AML-193 (cell line): ENCODE results near the gene CRYBB1.

Experiments used
- DNase-seq, 2 experiments: peaks; one replicate each; lab custom pipeline; 2025; lab: John Stamatoyannopoulos, UW

The CRYBB1 gene

GRCh38 chr22:26606611-26607010, 11.2 kb downstream of the CRYBB1 start:
- DNase-seq, result no peak

- DNase-seq, result no peak
Measured at GRCh38 chr22:26604368-26604767, 13.5 kb downstream of the CRYBB1 start.

GRCh38 chr22:26602127-26602526, 15.7 kb downstream of the CRYBB1 start:
- no peak for DNase-seq

GRCh38 chr22:26601726-26602125, 16.1 kb downstream of the CRYBB1 start:
- no peak for DNase-seq

GRCh38 chr22:26599505-26599904, 18.3 kb downstream of the CRYBB1 start:
- no peak for DNase-seq

GRCh38 chr22:26597480-26597879, 20.3 kb downstream of the CRYBB1 start:
- DNase-seq, result no peak

- no peak for DNase-seq
Measured at GRCh38 chr22:26597026-26597425, 20.8 kb downstream of the CRYBB1 start.

GRCh38 chr22:26593763-26594162, 24.1 kb downstream of the CRYBB1 start:
- no peak for DNase-seq

- DNase-seq, result peak; percentile 40 to 65
Measured at GRCh38 chr22:26592421-26592891, 25.4 kb downstream of the CRYBB1 start.

- peak; percentile 57 to 59 for DNase-seq
Measured at GRCh38 chr22:26589845-26590736, 27.7 kb downstream of the CRYBB1 start, which contains the start of gene TPST2. Gene TPST2 (minus strand): TSS chr22:26590132. CDS start chr22:26541630, 48,502 bp downstream.

GRCh38 chr22:26589367-26589844, 28.4 kb downstream of the CRYBB1 start:
- no peak for DNase-seq

GRCh38 chr22:26588729-26589366, 29.0 kb downstream of the CRYBB1 start:
- no peak for DNase-seq

GRCh38 chr22:26587991-26588613, 29.7 kb downstream of the CRYBB1 start:
- peak; percentile 78 to 83 for DNase-seq

- no peak for DNase-seq
Measured at GRCh38 chr22:26586556-26587325, 31.1 kb downstream of the CRYBB1 start.

- DNase-seq, result no peak
Measured at GRCh38 chr22:26585104-26585790, 32.6 kb downstream of the CRYBB1 start.

GRCh38 chr22:26584010-26584409, 33.8 kb downstream of the CRYBB1 start:
- DNase-seq, result no peak

- DNase-seq, result no peak
Measured at GRCh38 chr22:26581633-26582168, 36.1 kb downstream of the CRYBB1 start.

- DNase-seq, result no peak
Measured at GRCh38 chr22:26581026-26581425, 36.8 kb downstream of the CRYBB1 start.

GRCh38 chr22:26580240-26580962, 37.4 kb downstream of the CRYBB1 start:
- DNase-seq, result no peak

- peak; percentile 41 for DNase-seq
Measured at GRCh38 chr22:26579331-26579886, 38.4 kb downstream of the CRYBB1 start.
